Right atrium auricular region (tissue), 2 donors: ENCODE results near the gene CHRM1. TPM values are rescaled to one million over a fixed set of nuclear protein-coding genes. Genes with fewer than 3 reads are reported as not detected.

Source experiments
- DNase-seq: peaks from one replicate; pipeline ENCODE4 v3.0.0-alpha.2; 2019; ENCODE audit warnings: low spot score
- H3K27ac ChIP-seq, 2 donors: fragments of 200-600 bp; sonication (generic); 1 replicate in 1 of 2; 2 replicates in 1 of 2; pipeline ENCODE4 v1.5.1; 2016 to 2019
- H3K27me3 ChIP-seq, 2 donors: fragments of 200-600 bp; sonication (generic); one replicate each; pipeline versions ENCODE4 v1.5.1 to v1.6.0; 2017 to 2019
- H3K36me3 ChIP-seq: fragments of 200-600 bp; sonication (generic); one replicate; pipeline ENCODE4 v1.5.1; 2016
- H3K4me1 ChIP-seq, 2 donors: fragments of 200-600 bp; sonication (generic); one replicate each; pipeline versions ENCODE4 v1.5.1 to v1.6.0; 2017 to 2019
- H3K4me3 ChIP-seq, 2 donors: fragments of 200-600 bp; sonication (generic); 1 replicate in 1 of 2; 2 replicates in 1 of 2; pipeline ENCODE4 v1.5.1; 2017 to 2019; ENCODE audit warnings: mild to moderate bottlenecking in 1 of 2, moderate library complexity in 1 of 2
- H3K9me3 ChIP-seq, 2 donors: fragments of 200-600 bp; sonication (generic); one replicate each; pipeline ENCODE4 v1.5.1; 2019
- CTCF ChIP-seq, 2 donors: fragments of 200-600 bp; sonication (generic); IDR thresholded peaks; one replicate each; pipeline ENCODE4 v1.5.1; 2019; ENCODE audit warnings: antibody characterized with exemption in 2 of 2
- total RNA-seq, 2 donors: library from RNA; depleted of rRNA; stranded (reverse); fragments of >200 nt; gene quantifications; one replicate each; pipeline ENCODE4 v1.1.0, GENCODE V29; 2016

Gene CHRM1
- total RNA-seq, 2 donors from 2014 or later = not detected

GRCh38 chr11:62883673-62884072 lies 37.5 kb downstream of the CHRM1 start:
- no peak for TF ChIP-seq CTCF (IDR thresholded peaks at IDR 0.05)
- H3K27ac ChIP-seq = peak overlapping the region in 1 of 2 donors; percentile 100
- H3K4me1 ChIP-seq = peaks cover 2 to 46% of the 10 kb centered on the region in 2 donors
- no peak for DNase-seq
- H3K27me3 ChIP-seq = no peaks in the 10 kb centered on the region
- peaks cover 64% of the 10 kb centered on the region for H3K36me3 ChIP-seq
- no peaks in the 10 kb centered on the region for H3K9me3 ChIP-seq
- no peak overlapping the region for H3K4me3 ChIP-seq

GRCh38 chr11:62882788-62883501 lies 38.2 kb downstream of the CHRM1 start:
- Histone ChIP-seq H3K4me1 (peaks cover 2 to 46% of the 10 kb centered on the region in 2 donors), H3K4me3 (peak overlapping the region; percentile 73 to 97), H3K36me3 (peaks cover 57% of the 10 kb centered on the region), H3K27ac (peak overlapping the region; percentile 98 to 100), H3K9me3 (no peaks in the 10 kb centered on the region), H3K27me3 (no peaks in the 10 kb centered on the region)
- no peak for TF ChIP-seq CTCF (IDR thresholded peaks at IDR 0.05)
- DNase-seq = no peak

- Histone ChIP-seq H3K27ac (peak overlapping the region; percentile 98 to 100), H3K4me3 (peak overlapping the region; percentile 73 to 97), H3K27me3 (no peaks in the 10 kb centered on the region), H3K36me3 (peaks cover 51% of the 10 kb centered on the region), H3K9me3 (no peaks in the 10 kb centered on the region), H3K4me1 (peaks cover 2 to 46% of the 10 kb centered on the region in 2 donors)
- no peak for TF ChIP-seq CTCF (IDR thresholded peaks at IDR 0.05)
- no peak for DNase-seq
These were observed 38.8 kb downstream of the CHRM1 start for GRCh38 chr11:62882431-62882749.

- peak in 1 of 2 donors; percentile 7 for TF ChIP-seq CTCF (IDR thresholded peaks at IDR 0.05)
- Histone ChIP-seq H3K4me3 (peak overlapping the region; percentile 73 to 97), H3K27me3 (no peaks in the 10 kb centered on the region), H3K36me3 (peaks cover 45% of the 10 kb centered on the region), H3K9me3 (no peaks in the 10 kb centered on the region), H3K4me1 (peaks cover 2 to 46% of the 10 kb centered on the region in 2 donors), H3K27ac (peak overlapping the region; percentile 98 to 100)
- DNase-seq = peak; percentile 98
These were observed 39.4 kb downstream of the CHRM1 start for GRCh38 chr11:62881579-62882430.

- H3K27me3 ChIP-seq = no peaks in the 10 kb centered on the region
- no peaks in the 10 kb centered on the region for H3K9me3 ChIP-seq
- TF ChIP-seq CTCF (IDR thresholded peaks at IDR 0.05) = peak; percentile 72 to 93
- peak within 1 kb of the TSS; percentile 73 to 97 for H3K4me3 ChIP-seq
- H3K4me1 ChIP-seq = peaks cover 2 to 46% of the 10 kb centered on the region in 2 donors
- peak; percentile 89 for DNase-seq
- H3K36me3 ChIP-seq = peaks cover 37% of the 10 kb centered on the region
- peak within 1 kb of the TSS; percentile 98 to 100 for H3K27ac ChIP-seq
These were observed 40.2 kb downstream of the CHRM1 start, which contains the start of gene SLC3A2 for GRCh38 chr11:62880803-62881578. Gene SLC3A2, plus strand, starts transcription at chr11:62880896. Its CDS starts 128 bp downstream, at chr11:62881024.
